Stimulated activated memory B cell treated with anti-CD40 and anti-IgM and Interleukin-4, amounts not matched to agents 10 μg/mL and 1 μg/mL and 100 μg/mL, for 72 hours (primary cell): Measurements from ENCODE around the gene RARA.
A peak's percentile ranks its signal among the peaks of the same experiment; 100 is the strongest.

Source experiments
- ATAC-seq: fragments of 150-1000 bp; cut with Tn5 transposase; 2 replicates; pipeline ENCODE4 v1.10.0; 2021
- H3K27ac Mint-ChIP-seq: one replicate; pipeline ENCODE4 v1.8.0; 2022; ENCODE audit warnings: mild to moderate bottlenecking, mixed read lengths
- H3K27me3 Mint-ChIP-seq: one replicate; pipeline ENCODE4 v1.8.0; 2022; ENCODE audit warnings: mixed read lengths
- H3K36me3 Mint-ChIP-seq: one replicate; pipeline ENCODE4 v1.8.0; 2022; ENCODE audit warnings: mixed read lengths
- H3K4me1 Mint-ChIP-seq: one replicate; pipeline ENCODE4 v1.8.0; 2022; ENCODE audit warnings: mixed read lengths
- H3K4me3 Mint-ChIP-seq: one replicate; pipeline ENCODE4 v1.8.0; 2022; ENCODE audit warnings: mild to moderate bottlenecking, moderate library complexity, mixed read lengths
- H3K9me3 Mint-ChIP-seq: one replicate; pipeline ENCODE4 v1.8.0; 2022; ENCODE audit warnings: mixed read lengths

RARA gene

DNA sequence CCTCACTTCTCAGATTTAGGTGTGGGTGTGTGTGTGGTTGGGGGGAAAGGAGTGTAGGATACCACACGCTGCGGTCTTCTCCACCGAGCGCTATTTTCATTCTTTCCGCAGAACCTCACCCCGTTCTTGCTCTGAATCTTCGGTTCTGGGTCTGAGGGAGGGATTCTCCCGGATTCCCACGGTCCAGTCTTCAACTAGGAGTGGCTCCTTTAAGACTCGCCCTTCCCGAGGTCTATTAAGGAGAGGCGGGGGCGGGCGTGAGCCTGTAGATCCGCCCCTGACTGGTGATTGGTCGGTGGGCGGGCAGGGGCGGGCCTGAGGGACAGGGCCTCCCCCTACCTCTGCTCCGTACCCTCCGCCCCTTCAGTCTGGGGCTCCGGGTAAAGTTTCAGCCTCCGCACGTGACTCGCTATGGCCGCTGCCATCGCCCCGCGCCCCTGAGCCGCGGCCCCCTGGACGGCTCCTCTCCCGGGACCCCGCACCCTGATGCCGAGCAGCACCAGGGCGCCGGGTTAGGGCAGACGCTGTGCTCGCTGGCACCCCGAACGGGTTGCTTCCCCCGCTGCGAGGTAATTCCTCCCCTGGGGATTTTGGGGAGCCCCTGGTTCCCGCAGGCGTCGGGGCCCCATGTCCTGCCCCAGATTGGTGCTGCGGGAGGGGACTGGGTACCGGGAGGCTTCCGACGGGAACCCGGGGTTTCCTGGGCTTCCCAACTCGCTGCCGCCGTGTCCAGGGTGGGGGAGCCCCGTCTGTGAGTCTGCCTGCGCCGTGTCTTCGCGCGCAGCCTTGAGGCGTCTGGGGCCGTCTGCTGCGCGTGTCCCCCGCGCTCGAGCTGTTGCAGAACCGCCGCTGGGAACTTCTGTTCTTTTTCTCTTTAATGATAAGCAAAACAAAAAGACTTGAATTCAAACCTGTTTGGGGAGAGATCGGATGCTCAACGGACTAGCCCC, 9.2 kb downstream of the RARA start:
- ATAC-seq = peak; percentile 86
- H3K36me3 Mint-ChIP-seq = no peaks in the 10 kb centered on the region

DNA sequence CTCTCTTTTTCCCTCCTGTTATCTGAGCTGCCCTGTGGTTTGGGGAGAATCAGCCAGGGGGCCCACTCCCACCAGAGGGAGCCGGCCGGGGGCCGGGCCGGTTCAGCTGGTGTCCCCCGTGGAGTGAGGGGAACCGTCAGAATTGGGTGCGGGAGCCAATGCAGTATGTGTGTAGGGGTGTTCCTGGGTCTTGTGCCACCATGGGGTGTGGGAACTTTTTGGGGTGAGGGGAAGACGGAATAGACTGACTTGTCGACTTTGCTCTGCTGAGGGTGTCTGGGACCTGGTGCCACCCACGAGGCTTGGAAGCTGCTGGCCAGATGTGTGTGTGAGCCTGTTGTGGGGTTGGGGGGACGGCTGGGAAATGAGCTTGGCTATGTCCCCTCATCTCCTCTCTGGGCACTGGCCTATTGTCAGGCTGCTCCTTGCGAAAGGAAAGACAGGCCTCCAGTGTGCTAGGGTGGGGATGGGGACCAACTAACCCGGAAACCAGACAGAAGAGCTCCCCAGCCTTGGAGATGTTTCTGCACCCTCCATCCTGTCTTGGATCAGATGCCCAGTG, 9.9 kb downstream of the RARA start:
- Mint-ChIP-seq H3K9me3 (no peaks in the 10 kb centered on the region), H3K27ac (peak overlapping the region; percentile 98), H3K36me3 (no peaks in the 10 kb centered on the region), H3K27me3 (no peaks in the 10 kb centered on the region), H3K4me3 (peak overlapping the region; percentile 82), H3K4me1 (peaks cover 65% of the 10 kb centered on the region)
- no peak for ATAC-seq

More for the DNA sequence above, 9.2 kb downstream of the RARA start:
- Mint-ChIP-seq H3K4me3 (peak overlapping the region; percentile 82), H3K4me1 (peaks cover 57% of the 10 kb centered on the region), H3K27me3 (no peaks in the 10 kb centered on the region), H3K27ac (peak overlapping the region; percentile 98), H3K9me3 (no peaks in the 10 kb centered on the region)

DNA sequence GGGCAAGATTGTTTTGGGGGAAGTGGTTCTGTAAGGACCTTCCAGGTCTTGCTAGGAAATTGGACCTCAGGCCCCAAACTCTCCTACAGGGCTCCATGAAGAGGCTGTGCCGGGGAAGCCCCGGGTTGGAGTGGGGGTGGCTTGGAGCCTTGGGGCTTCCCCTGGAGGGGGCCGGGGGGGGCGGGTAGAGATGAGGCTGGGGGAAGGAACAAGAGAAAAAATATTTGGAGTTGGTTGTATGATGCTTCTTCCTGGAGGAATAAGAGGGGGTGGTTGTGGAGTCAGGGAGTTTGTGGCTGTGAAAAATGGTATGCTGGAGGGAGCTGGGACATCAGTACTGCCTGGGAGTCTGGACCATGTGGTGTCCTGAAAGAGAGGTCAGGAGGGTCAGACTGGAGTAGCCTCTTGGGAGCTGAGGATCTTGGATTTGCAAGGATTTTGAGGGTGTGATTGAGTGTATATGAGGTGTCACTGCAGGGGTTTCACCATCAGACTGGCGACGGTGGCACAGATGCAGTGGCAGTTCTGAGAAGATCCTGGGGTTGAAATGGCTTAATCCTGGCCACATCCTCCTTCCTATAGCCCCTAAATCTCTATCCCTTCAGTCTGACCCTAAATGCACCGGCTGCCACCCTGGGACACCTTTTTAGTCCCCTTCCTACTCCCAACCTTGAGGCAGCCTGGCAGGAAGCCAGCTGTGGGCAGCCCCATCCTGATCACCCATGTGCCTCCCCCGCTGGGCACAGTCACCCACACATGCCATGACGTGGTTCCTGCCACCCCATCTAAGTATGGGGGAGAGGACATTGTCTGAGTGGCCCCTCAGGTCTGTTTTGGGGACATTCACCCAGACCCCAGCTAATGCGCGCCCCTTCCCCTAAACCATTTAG, 10.9 kb downstream of the RARA start:
- H3K4me1 Mint-ChIP-seq = peaks cover 74% of the 10 kb centered on the region
- H3K36me3 Mint-ChIP-seq = no peaks in the 10 kb centered on the region
- peak overlapping the region; percentile 82 for H3K4me3 Mint-ChIP-seq
- ATAC-seq = no peak
- H3K27me3 Mint-ChIP-seq = no peaks in the 10 kb centered on the region
- no peaks in the 10 kb centered on the region for H3K9me3 Mint-ChIP-seq
- peak overlapping the region; percentile 98 for H3K27ac Mint-ChIP-seq

DNA sequence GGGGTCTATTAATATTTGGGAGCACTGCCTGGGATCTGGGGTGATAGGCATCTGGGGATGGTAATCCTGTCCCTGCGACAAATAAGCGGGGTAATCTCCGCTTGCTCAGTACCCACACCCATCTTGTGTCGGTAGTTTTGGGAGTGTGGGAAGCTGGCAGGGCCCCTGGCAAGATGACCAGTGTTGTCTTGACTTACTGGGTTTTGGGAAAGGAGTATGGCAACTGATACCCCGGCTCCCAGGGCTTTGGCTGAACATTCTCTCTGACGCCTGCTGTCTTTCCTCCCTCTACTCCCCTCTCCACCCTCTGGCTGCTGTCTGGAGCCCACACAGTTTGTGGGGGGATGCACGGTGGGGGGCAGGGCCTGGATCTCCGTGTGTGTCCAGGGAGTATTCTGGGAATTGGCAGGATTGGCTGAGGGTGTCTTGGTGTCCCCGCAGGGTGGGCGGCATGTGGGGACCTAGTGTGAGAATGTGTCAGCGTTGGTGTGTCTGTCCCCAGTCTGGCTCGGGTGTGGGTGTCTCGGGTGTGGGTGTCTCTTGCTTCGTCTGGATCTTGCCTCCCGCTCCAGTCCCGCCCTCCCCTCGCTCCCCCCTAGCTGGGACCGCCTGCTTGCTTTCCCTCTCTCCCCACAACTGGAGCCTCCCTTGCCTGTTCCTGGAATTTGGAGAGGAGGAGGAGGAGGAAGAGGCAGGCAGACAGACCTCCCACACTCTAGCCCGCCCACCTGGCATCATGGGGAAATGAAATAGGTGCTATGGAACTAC, 12.0 kb downstream of the RARA start:
- no peaks in the 10 kb centered on the region for H3K36me3 Mint-ChIP-seq
- H3K27ac Mint-ChIP-seq = peak overlapping the region; percentile 98
- H3K9me3 Mint-ChIP-seq = no peaks in the 10 kb centered on the region
- no peaks in the 10 kb centered on the region for H3K27me3 Mint-ChIP-seq
- peak overlapping the region; percentile 82 for H3K4me3 Mint-ChIP-seq
- H3K4me1 Mint-ChIP-seq = peaks cover 85% of the 10 kb centered on the region
- ATAC-seq = no peak

DNA sequence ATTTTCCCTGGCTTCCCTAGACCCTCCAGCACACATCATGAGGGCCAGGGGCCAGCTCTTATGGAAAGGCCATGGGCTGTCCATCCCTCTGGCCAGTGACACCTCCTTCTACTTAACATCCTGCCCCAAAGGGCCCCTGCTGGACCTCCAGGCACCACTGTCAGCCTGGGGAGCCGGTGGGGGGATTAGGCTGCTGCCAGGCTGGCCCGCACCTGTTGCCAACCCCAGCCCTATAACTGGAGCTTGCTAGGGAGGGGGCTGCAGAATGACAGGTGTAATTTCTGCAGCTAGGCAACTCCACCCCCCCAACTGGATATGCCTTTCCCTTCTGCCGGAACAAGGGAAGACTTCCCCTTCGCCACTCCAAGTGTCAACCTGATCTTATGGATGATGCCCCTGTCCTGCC, 12.5 kb downstream of the RARA start:
- Mint-ChIP-seq H3K4me3 (peak overlapping the region; percentile 82), H3K27ac (peak overlapping the region; percentile 98), H3K27me3 (no peaks in the 10 kb centered on the region), H3K36me3 (no peaks in the 10 kb centered on the region), H3K4me1 (peaks cover 91% of the 10 kb centered on the region), H3K9me3 (no peaks in the 10 kb centered on the region)
- ATAC-seq = no peak

DNA sequence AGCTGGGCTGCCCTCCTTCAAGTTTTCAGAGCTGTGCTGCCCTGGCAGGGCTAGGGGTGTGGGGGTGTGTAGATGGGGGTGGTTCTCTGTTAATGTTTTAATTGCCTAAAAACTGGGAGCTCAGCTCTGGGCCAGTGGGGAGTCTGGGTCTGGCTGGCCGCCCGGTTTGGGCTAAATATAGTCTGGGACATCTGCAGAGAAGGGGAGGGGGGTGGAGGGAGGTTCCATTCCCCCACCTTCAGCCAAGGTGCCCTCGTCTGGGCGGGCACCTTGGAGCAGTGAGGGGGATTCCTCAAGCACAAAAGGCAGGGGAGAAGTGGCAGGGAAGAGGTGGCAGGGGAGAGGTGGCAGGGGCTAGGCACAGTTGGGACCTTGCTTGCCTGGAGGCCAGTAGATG, 13.0 kb downstream of the RARA start:
- no peaks in the 10 kb centered on the region for H3K27me3 Mint-ChIP-seq
- H3K27ac Mint-ChIP-seq = peak overlapping the region; percentile 98
- no peaks in the 10 kb centered on the region for H3K36me3 Mint-ChIP-seq
- peak overlapping the region; percentile 82 for H3K4me3 Mint-ChIP-seq
- no peak for ATAC-seq
- H3K4me1 Mint-ChIP-seq = peaks cover 95% of the 10 kb centered on the region
- no peaks in the 10 kb centered on the region for H3K9me3 Mint-ChIP-seq

DNA sequence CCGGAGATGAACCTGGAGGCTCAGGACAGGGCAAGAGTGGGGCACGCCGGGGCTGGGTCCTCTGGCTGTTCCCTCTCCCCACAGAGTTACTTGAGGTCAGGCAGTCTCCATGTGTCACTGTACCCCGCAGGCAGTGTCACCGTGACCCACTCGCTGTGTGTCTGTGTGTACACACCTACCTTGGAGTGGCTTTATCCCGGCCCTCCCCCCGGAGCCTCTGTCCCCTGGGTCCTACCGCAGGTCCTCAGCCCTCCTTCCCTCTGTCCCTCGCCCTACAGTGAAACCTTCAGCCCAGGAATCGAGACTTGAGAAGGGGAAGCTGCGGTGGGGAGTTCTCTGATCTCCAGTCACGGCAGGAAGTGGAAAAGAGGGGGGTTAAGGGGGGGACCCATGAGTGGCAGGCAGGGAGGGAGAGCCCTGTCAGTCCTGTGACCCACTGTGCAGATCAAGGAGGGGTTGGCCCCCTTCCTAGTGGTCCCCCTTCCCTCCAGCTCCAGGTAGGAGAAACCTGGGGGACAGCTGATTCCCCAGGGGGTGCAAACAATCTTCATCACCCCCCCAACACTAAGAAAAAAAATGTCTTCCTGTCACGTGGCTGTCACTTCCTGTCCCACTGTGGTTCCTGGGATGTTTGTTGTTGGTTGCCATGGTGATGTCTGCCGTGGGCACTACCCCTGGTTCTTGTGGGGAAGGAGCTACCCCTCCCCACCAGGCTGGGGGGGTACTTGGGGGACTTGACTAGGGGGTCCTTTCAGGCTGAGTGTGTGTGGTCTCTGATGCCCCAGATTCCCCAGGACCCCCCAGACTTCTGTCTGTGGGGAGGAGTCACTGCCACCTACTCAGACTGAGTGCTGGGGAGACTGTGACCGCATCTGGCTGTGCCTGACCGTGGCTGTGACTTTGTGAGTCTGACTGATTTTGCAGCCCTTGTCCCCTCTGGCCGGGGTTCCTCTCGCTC, 13.7 kb downstream of the RARA start:
- H3K27me3 Mint-ChIP-seq = no peaks in the 10 kb centered on the region
- peaks cover 95% of the 10 kb centered on the region for H3K4me1 Mint-ChIP-seq

DNA sequence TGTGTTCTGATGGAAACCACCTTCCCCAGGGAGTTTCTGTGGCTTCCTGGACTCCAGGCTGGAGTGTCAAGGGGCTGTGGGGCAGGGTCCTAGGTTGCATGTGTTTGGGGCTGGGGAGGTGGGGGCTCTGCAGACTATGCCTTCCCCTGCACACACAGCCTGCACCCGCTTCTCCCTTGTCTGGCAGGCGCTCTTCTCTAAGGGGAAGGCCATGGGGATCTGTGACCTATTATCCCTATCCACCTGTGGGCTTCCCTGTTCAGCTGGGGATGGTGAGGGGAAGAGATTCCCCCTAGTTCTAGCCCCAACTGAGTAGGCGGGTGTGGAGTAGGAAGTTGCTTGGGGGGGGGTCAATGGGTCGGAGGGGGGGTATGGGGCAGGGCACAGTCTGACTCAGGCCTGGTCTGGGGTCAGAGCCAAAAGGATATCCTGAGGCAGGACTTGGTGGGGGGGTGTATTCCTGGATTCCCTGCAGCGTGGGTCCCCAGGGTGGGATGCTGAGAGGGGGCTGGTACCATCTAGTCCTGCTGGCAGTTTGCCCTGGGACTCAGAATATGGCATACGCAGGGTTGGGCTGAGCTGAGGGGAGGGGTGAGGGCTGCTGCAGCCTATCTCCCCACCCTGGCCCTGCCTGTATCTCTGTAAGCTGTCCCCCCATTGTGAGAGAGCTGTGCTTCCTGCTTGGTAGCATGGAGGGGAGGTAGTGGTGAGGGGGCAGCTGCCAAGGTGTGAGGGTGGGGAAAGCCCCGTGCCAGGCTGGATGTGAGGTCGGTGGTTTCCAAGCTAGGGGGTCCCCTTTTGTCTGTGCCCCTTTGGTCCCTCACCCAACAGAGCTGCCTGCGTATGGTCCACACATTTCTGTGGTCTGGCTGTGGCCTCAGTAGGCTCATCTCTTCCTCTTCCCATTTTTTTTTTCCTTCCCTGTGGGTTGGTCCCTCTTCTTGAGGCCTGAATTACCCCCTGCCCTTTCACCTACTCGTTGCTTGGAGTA, 14.7 kb downstream of the RARA start:
- peak overlapping the region; percentile 82 for H3K4me3 Mint-ChIP-seq
- no peaks in the 10 kb centered on the region for H3K9me3 Mint-ChIP-seq
- peak overlapping the region; percentile 98 for H3K27ac Mint-ChIP-seq
- no peaks in the 10 kb centered on the region for H3K36me3 Mint-ChIP-seq
- no peaks in the 10 kb centered on the region for H3K27me3 Mint-ChIP-seq
- ATAC-seq = peak; percentile 44
- peaks cover 97% of the 10 kb centered on the region for H3K4me1 Mint-ChIP-seq

More for the DNA sequence above, 13.7 kb downstream of the RARA start:
- Mint-ChIP-seq H3K9me3 (no peaks in the 10 kb centered on the region), H3K4me3 (peak overlapping the region; percentile 82), H3K27ac (peak overlapping the region; percentile 98), H3K36me3 (no peaks in the 10 kb centered on the region)
- peak; percentile 70 for ATAC-seq

DNA sequence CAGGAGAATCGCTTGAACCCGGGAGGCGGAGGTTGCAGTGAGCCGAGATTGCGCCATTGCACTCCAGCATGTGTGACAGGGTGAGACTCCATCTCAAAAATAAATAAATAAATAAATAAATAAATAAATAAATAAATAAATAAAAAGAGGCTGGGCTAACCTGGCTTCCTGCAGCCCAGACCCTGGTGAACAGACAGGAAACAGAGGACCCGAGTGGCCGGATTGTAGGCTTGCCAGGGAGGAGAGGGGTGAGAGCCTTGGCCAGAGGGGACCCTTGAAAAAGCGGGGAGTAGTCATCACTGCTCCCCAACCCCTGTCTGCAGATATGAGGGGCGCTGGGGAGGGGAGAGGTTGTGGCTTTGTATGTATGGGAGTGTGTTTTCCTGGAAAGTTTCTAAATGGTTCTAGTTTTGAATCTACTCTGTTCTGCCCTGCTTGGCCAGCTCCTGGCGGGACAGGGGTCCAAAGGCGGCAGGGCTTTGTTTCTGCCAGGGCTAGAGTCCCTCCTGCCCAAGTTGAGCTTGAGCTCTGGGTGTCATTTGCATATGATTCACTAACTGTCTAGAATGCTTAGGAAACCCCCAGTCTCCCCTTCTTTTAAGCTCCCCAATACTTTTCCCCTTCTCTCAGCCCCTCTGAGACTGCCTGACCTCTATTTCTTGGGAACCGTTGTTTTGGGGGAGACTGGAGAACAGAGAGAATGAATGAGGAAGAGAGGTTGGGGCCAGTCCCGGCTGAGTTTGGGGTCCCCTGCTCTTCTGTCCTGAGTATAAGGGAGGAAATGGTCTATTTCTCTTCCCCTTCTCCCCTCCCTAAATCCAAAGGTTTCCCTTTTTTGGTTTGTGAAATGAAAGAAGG, 16.4 kb downstream of the RARA start:
- Mint-ChIP-seq H3K36me3 (peaks cover 6% of the 10 kb centered on the region), H3K4me3 (peak overlapping the region; percentile 82)

DNA sequence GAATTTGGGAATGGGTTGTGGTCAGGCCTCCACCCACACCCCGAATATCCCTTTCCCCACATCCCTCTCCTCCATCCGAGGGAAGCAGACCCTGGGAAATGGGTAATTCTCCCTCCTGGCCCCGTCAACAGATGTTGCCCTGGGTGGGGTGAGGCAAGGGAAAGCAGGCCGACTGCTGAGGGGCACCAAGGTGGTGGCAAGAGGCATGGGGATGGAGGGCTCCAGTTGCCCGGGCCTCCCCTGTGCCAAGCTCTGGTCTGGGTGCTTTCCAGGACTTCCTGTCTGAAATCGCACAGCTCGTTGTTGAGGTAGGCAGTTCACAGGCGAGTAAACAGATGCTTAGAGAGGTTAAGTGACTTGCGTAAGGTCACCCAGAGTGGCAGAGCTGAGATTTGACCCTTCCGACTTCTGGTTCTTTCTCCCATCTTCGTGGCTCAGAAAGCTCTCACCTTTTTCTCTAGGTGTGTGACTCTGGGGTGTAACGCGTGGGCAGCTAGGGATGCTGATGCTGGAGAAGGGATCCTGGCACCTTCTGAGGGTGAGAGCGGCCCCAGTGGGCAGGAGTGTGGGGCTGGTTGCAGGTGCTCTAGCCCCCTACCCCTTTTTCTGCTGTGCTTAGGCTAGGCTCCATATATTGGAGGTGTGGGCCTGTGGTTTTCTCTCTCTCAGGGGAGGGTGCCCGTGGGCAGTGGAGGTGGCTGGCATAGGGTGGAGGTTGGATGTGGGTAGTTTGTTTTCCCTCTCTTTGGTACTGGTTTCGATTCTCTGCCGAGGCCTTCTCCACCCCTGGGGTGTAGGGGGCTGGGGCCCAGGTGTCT, 17.2 kb downstream of the RARA start:
- peaks cover 10% of the 10 kb centered on the region for H3K36me3 Mint-ChIP-seq
- H3K27ac Mint-ChIP-seq = peak overlapping the region; percentile 98
- H3K27me3 Mint-ChIP-seq = no peaks in the 10 kb centered on the region
- H3K4me1 Mint-ChIP-seq = peaks cover 95% of the 10 kb centered on the region
- peak overlapping the region; percentile 82 for H3K4me3 Mint-ChIP-seq
- ATAC-seq = peak; percentile 56
- no peaks in the 10 kb centered on the region for H3K9me3 Mint-ChIP-seq

More for the DNA sequence above, 16.4 kb downstream of the RARA start:
- Mint-ChIP-seq H3K27ac (peak overlapping the region; percentile 98), H3K4me1 (peaks cover 95% of the 10 kb centered on the region), H3K27me3 (no peaks in the 10 kb centered on the region), H3K9me3 (no peaks in the 10 kb centered on the region)
- no peak for ATAC-seq

DNA sequence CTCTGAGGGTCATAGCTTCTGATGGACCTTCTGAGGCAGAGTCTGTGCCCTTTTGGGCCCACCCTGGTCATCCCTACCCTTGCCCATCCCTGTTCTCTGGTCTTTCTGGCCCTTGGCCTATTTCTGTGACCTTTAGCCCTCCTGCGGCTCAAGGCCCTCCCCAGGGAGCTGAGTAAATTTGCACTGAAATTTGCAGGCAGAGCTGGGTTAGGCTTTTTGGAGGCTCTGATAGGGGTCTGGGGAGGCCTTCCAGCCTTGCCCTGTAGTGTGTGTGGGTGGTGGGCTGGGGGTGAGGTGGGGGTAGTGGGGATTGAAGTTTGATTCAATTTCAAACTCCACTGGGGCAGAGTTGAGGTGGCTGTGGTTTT, 17.8 kb downstream of the RARA start:
- peaks cover 16% of the 10 kb centered on the region for H3K36me3 Mint-ChIP-seq
- H3K27me3 Mint-ChIP-seq = no peaks in the 10 kb centered on the region
- peak overlapping the region; percentile 82 for H3K4me3 Mint-ChIP-seq
- H3K4me1 Mint-ChIP-seq = peaks cover 95% of the 10 kb centered on the region
- no peak for ATAC-seq
- no peaks in the 10 kb centered on the region for H3K9me3 Mint-ChIP-seq
- peak overlapping the region; percentile 98 for H3K27ac Mint-ChIP-seq
